Measurements from ENCODE around the gene ANKS6. TPM values are rescaled to one million over a fixed set of nuclear protein-coding genes. Genes with fewer than 3 reads are reported as not detected.

ANKS6 gene
- total and polyA plus RNA-seq, 4 donors, result 1.9 to 6.3 (median 2.9) TPM

GRCh38 chr9:98767915-98768314 lies 28.4 kb downstream of the ANKS6 start:
- H3K27me3 ChIP-seq (ENCODE audit: control insufficient read depth in 4 of 4, insufficient read depth in 4 of 4, low read length in 3 of 4), result no peaks in the 10 kb centered on the region
- H3K36me3 ChIP-seq (ENCODE audit: control insufficient read depth in 4 of 4, insufficient read depth in 3 of 4, low read depth in 1 of 4, low read length in 3 of 4), result peaks cover 0 to 16% (median 1%) of the 10 kb centered on the region in 4 donors
- H3K27ac ChIP-seq (ENCODE audit: low read depth in 1 of 2, low read length in 2 of 2), result no peak overlapping the region
- H3K9me3 ChIP-seq (ENCODE audit: control insufficient read depth in 4 of 4, low read length in 3 of 4), result no peaks in the 10 kb centered on the region
- TF ChIP-seq RAD21 (IDR thresholded peaks at IDR 0.05) (no peak), SP1 (IDR thresholded peaks at IDR 0.05) (no peak), FOXA2 (IDR thresholded peaks at IDR 0.05) (no peak), ZBTB33 (IDR thresholded peaks at IDR 0.05) (no peak), MAX (IDR thresholded peaks at IDR 0.05) (no peak), YY1 (IDR thresholded peaks at IDR 0.05) (no peak), TAF1 (conservative IDR thresholded peaks at IDR 0.05) (no peak), JUND (IDR thresholded peaks at IDR 0.05) (no peak), EGR1 (IDR thresholded peaks at IDR 0.05; ENCODE audit: low read depth in 2 of 2) (no peak), HNF4A (conservative IDR thresholded peaks at IDR 0.05) (no peak), FOXA1 (IDR thresholded peaks at IDR 0.05) (no peak), NR2F2 (IDR thresholded peaks at IDR 0.05) (no peak), REST (IDR thresholded peaks at IDR 0.05) (no peak), CTCF (IDR thresholded peaks at IDR 0.05; ENCODE audit: low read depth, low read length, missing input control) (no peak), ATF3 (IDR thresholded peaks at IDR 0.05) (no peak), GABPA (IDR thresholded peaks at IDR 0.05 in 1 of 2, conservative IDR thresholded peaks at IDR 0.05 in 1 of 2) (no peak)
- H3K9ac ChIP-seq (ENCODE audit: low read depth in 1 of 2, low read length in 2 of 2), result no peak overlapping the region
- H3K4me1 ChIP-seq (ENCODE audit: control insufficient read depth in 4 of 4, insufficient read depth in 4 of 4, low read length in 3 of 4), result no peaks in the 10 kb centered on the region
- no peak overlapping the region for H3K4me3 ChIP-seq (ENCODE audit: low read depth in 1 of 3, low read length in 3 of 3)
- WGBS, result 97% methylated on average over 7 of the region's 7 CpGs
- DNase-seq (ENCODE audit: low spot score), result no peak

- H3K4me1 ChIP-seq (ENCODE audit: control insufficient read depth in 4 of 4, insufficient read depth in 4 of 4, low read length in 3 of 4), result no peaks in the 10 kb centered on the region
- WGBS, result 97% methylated on average over 3 of the region's 3 CpGs
- no peak overlapping the region for H3K9ac ChIP-seq (ENCODE audit: low read depth in 1 of 2, low read length in 2 of 2)
- H3K36me3 ChIP-seq (ENCODE audit: control insufficient read depth in 4 of 4, insufficient read depth in 3 of 4, low read depth in 1 of 4, low read length in 3 of 4), result peaks cover 0 to 15% (median 1%) of the 10 kb centered on the region in 4 donors
- no peak overlapping the region for H3K4me3 ChIP-seq (ENCODE audit: low read depth in 1 of 3, low read length in 3 of 3)
- H3K27ac ChIP-seq (ENCODE audit: low read depth in 1 of 2, low read length in 2 of 2), result no peak overlapping the region
- no peaks in the 10 kb centered on the region for H3K27me3 ChIP-seq (ENCODE audit: control insufficient read depth in 4 of 4, insufficient read depth in 4 of 4, low read length in 3 of 4)
- no peak for DNase-seq (ENCODE audit: low spot score)
- no peaks in the 10 kb centered on the region for H3K9me3 ChIP-seq (ENCODE audit: control insufficient read depth in 4 of 4, low read length in 3 of 4)
- TF ChIP-seq TAF1 (conservative IDR thresholded peaks at IDR 0.05) (no peak), ATF3 (IDR thresholded peaks at IDR 0.05) (no peak), REST (IDR thresholded peaks at IDR 0.05) (no peak), HNF4A (conservative IDR thresholded peaks at IDR 0.05) (no peak), ZBTB33 (IDR thresholded peaks at IDR 0.05) (no peak), NR2F2 (IDR thresholded peaks at IDR 0.05) (no peak), SP1 (IDR thresholded peaks at IDR 0.05) (no peak), FOXA2 (IDR thresholded peaks at IDR 0.05) (no peak), RXRA (IDR thresholded peaks at IDR 0.05) (no peak), RAD21 (IDR thresholded peaks at IDR 0.05) (no peak), JUND (IDR thresholded peaks at IDR 0.05) (no peak), HNF4G (IDR thresholded peaks at IDR 0.05) (no peak), GABPA (IDR thresholded peaks at IDR 0.05 in 1 of 2, conservative IDR thresholded peaks at IDR 0.05 in 1 of 2) (no peak)
Observed at GRCh38 chr9:98767196-98767595, 29.2 kb downstream of the ANKS6 start.
